A549 treated with ZK216348 at 1 μM for 4 hours (cell line): ENCODE measurements around the gene ITLN1. TPM values are rescaled to one million over a fixed set of nuclear protein-coding genes. Genes with fewer than 3 reads are reported as not detected.

Source experiments
- total RNA-seq: library from RNA; stranded (reverse); fragments of 200-300 nt; extraction: Qiagen RNA extraction; gene quantifications from 5 replicates; pipeline ENCODE4 v1.2.3, GENCODE V29; 2022; ENCODE audit warnings: low read depth

The ITLN1 gene
- not detected in 5 replicates for total RNA-seq

GRCh38 chr1:160885042-160885441, at the start of gene ITLN1:
ITLN1 (minus strand) TSS chr1:160885180; CDS start chr1:160884877, 303 bp downstream.

GRCh38 chr1:160862203-160863060, 22.5 kb downstream of the ITLN1 start, which contains the start of gene CD244:
CD244 (minus strand) TSS chr1:160862887; CDS start chr1:160862677, 210 bp downstream.

Other genes starting within 250 kb of the ITLN1 start
- not detected in 5 replicates for gene SLAMF1, start 238.1 kb downstream of the ITLN1 start, total RNA-seq
- not detected in 5 replicates for gene CD48, start 173.4 kb downstream of the ITLN1 start, total RNA-seq
- 1.1 to 2.9 TPM (median 1.4 TPM) in 5 replicates for gene SLAMF7, start 145.9 kb downstream of the ITLN1 start, total RNA-seq
- gene LY9, start 89.0 kb downstream of the ITLN1 start, total RNA-seq, result 0.09 to 0.12 TPM (median 0.12 TPM) in 3 of 5 replicates, not detected in the others
- not detected in 5 replicates for gene CD244, start 22.3 kb downstream of the ITLN1 start, total RNA-seq
- gene ITLN2, start 69.6 kb upstream of the ITLN1 start, total RNA-seq, result 0.14 to 1.1 TPM (median 0.36 TPM) in 5 replicates
- gene F11R, start 136.0 kb upstream of the ITLN1 start, total RNA-seq, result 43.1 to 66.6 TPM (median 47.2 TPM) in 5 replicates
- gene TSTD1, start 153.8 kb upstream of the ITLN1 start, total RNA-seq, result 0.49 to 0.78 TPM (median 0.67 TPM) in 4 of 5 replicates, not detected in the other
- 45.3 to 50.5 TPM (median 49.9 TPM) in 5 replicates for gene USF1, start 160.8 kb upstream of the ITLN1 start, total RNA-seq
- 0.06 to 0.19 TPM (median 0.08 TPM) in 5 replicates for gene ARHGAP30, start 184.7 kb upstream of the ITLN1 start, total RNA-seq
- 0.81 to 2.9 TPM (median 2.0 TPM) in 5 replicates for gene NECTIN4, start 204.4 kb upstream of the ITLN1 start, total RNA-seq
- gene KLHDC9, start 213.2 kb upstream of the ITLN1 start, total RNA-seq, result 1.1 to 2.2 TPM (median 2.0 TPM) in 5 replicates
- gene PFDN2, start 232.9 kb upstream of the ITLN1 start, total RNA-seq, result 106 to 128 TPM (median 117 TPM) in 5 replicates
- 23.3 to 38.9 TPM (median 30.2 TPM) in 5 replicates for gene NIT1, start 232.9 kb upstream of the ITLN1 start, total RNA-seq
- gene DEDD, start 247.5 kb upstream of the ITLN1 start, total RNA-seq, result 24.5 to 35.9 TPM (median 32.3 TPM) in 5 replicates